K562 (cell line): ENCODE results near the gene TRIP12. TPM values are rescaled to one million over a fixed set of nuclear protein-coding genes. Genes with fewer than 3 reads are reported as not detected.

Source experiments
- ATAC-seq: fragments of 200-7000 bp; cut with Tn5 transposase; 3 replicates; pipeline ENCODE4 v1.9.1; 2020; ENCODE audit warnings: moderate library complexity
- BruUV-seq: library from RNA; stranded (reverse); fragments of 400-500 nt; replicated peaks from 2 replicates; lab custom pipeline; 2021; lab: Mats Ljungman, UMichigan
- CTCF ChIA-PET: fragments of 300-600 bp; formaldehyde crosslinking; extraction: SDS; loops from one replicate; lab custom pipeline; 2021; ENCODE audit warnings: low intra/inter-chr PET ratio; lab: Yijun Ruan, JAX
- POLR2A ChIA-PET: fragments of 300-600, 350-650 bp; sonication (Branson Sonifier 250); formaldehyde crosslinking; extraction: SDS; loops from one replicate; lab custom pipeline; 2021; ENCODE audit warnings: antibody characterized with exemption, inconsistent platforms; lab: Yijun Ruan, JAX
- DNase-seq, 4 experiments: peaks; one replicate each; pipeline versions ENCODE4 v3.0.0 to v3.0.0-alpha.2; 2011 to 2018; ENCODE audit warnings: low spot score in 3 of 4, mixed read lengths in 3 of 4; ENCODE audit errors: extremely low read depth in 1 of 4
- FAIRE-seq: peaks from 2 replicates; lab custom pipeline; 2011; peaks lifted over from hg19 to GRCh38; lab: Jason Lieb, UNC
- H2AFZ ChIP-seq: 2 replicates; pipeline ENCODE4 v1.6.0; 2011; ENCODE audit warnings: low read depth, low read length, control low read depth, inconsistent platforms
- H3K27ac ChIP-seq: fragments of 200-600 bp; 3 replicates; pipeline ENCODE4 v1.8.0; 2011; ENCODE audit warnings: low read depth, mild to moderate bottlenecking, control low read depth, inconsistent platforms, low read length, moderate library complexity, mixed read lengths; ENCODE audit errors: extremely low read depth
- H3K27me3 ChIP-seq, 2 experiments: fragments of 300-600 bp in 1 of 2; 2 replicates in 1 of 2; 3 replicates in 1 of 2; pipeline versions ENCODE4 v1.6.0 to v1.8.0; 2011; ENCODE audit warnings: inconsistent platforms in 2 of 2, low read length in 2 of 2, mild to moderate bottlenecking in 1 of 2, mixed read lengths in 1 of 2, moderate library complexity in 1 of 2; ENCODE audit not compliant: control insufficient read depth in 2 of 2, insufficient read depth in 2 of 2
- H3K36me3 ChIP-seq: fragments of 300-600 bp; 3 replicates; pipeline ENCODE4 v1.8.0; 2011; ENCODE audit warnings: mild to moderate bottlenecking, low read length, inconsistent platforms; ENCODE audit not compliant: control insufficient read depth, insufficient read depth
- H3K4me1 ChIP-seq, 2 experiments: fragments of 200-600 bp in 1 of 2; replicated peaks in 1 of 2; 2 replicates in 1 of 2; 3 replicates in 1 of 2; pipeline versions ENCODE4 v1.5.1 to v1.8.0; 2011; ENCODE audit warnings: inconsistent platforms in 2 of 2, low read length in 2 of 2, mild to moderate bottlenecking in 1 of 2, mixed read lengths in 1 of 2, moderate library complexity in 1 of 2; ENCODE audit not compliant: control insufficient read depth in 2 of 2, insufficient read depth in 2 of 2
- H3K4me2 ChIP-seq: 2 replicates; pipeline ENCODE4 v1.6.1; 2011; ENCODE audit warnings: low read length, control low read depth, inconsistent platforms, mixed read lengths; ENCODE audit not compliant: insufficient read depth
- H3K4me3 ChIP-seq: fragments of 200-600 bp; sonication (generic), shearing (Covaris generic); 2 replicates; pipeline ENCODE4 v1.5.1; 2016; ENCODE audit warnings: control low read depth, inconsistent platforms
- H3K79me2 ChIP-seq: fragments of 200-600 bp; 3 replicates; pipeline ENCODE4 v1.8.0; 2011; ENCODE audit warnings: low read length, inconsistent platforms; ENCODE audit not compliant: control insufficient read depth, insufficient read depth
- H3K9ac ChIP-seq, 2 experiments: 2 replicates each; pipeline versions ENCODE4 v1.6.0 to v1.6.1; 2011; ENCODE audit warnings: low read depth in 2 of 2, low read length in 2 of 2, control low read depth in 1 of 2, inconsistent platforms in 1 of 2, mild to moderate bottlenecking in 1 of 2, mixed read lengths in 1 of 2; ENCODE audit not compliant: insufficient read depth in 1 of 2
- H3K9me1 ChIP-seq: one replicate; pipeline ENCODE4 v1.6.0; 2011; ENCODE audit warnings: inconsistent platforms, mild to moderate bottlenecking, low read length, moderate library complexity; ENCODE audit not compliant: control insufficient read depth, insufficient read depth
- H3K9me3 ChIP-seq: replicated peaks from 2 replicates; pipeline ENCODE4 v1.5.1; 2011; ENCODE audit warnings: low read depth, low read length, inconsistent platforms; ENCODE audit not compliant: control insufficient read depth, insufficient read depth
- H4K20me1 ChIP-seq: replicated peaks from 2 replicates; pipeline ENCODE4 v1.6.1; 2011; ENCODE audit warnings: low read length, inconsistent platforms, mixed read lengths; ENCODE audit not compliant: control insufficient read depth, insufficient read depth
- EGR1 ChIP-seq: fragments of 450-650 bp; conservative IDR thresholded peaks from 2 replicates; pipeline ENCODE4 v1.6.1; 2017; ENCODE audit warnings: mild to moderate bottlenecking
- ESRRA ChIP-seq: fragments of 450-650 bp; IDR thresholded peaks from 2 replicates; pipeline ENCODE4 v1.6.1; 2014; ENCODE audit warnings: low read depth, mild to moderate bottlenecking, moderate library complexity, borderline replicate concordance
- MECOM ChIP-seq: fragments of 250-450 bp; sonication (Bioruptor Pico); IDR thresholded peaks from 2 replicates; pipeline ENCODE4 v1.8.0; 2022; ENCODE audit warnings: inconsistent platforms
- RAD21 ChIP-seq, 2 experiments: fragments of 250-450 bp in 1 of 2; fragments of 450-650 bp in 1 of 2; sonication (Bioruptor Pico) in 1 of 2; formaldehyde crosslinking in 1 of 2; IDR thresholded peaks in 1 of 2; conservative IDR thresholded peaks in 1 of 2; 2 replicates each; pipeline versions ENCODE4 v1.4.0 to v1.8.0; 2020 to 2022; ENCODE audit warnings: mild to moderate bottlenecking in 2 of 2, moderate library complexity in 1 of 2
- YY1 ChIP-seq, 3 experiments: IDR thresholded peaks; 2 replicates each; pipeline ENCODE4 v1.6.1; 2011; ENCODE audit warnings: low read length in 2 of 3, mild to moderate bottlenecking in 2 of 3, moderate library complexity in 2 of 3, borderline replicate concordance in 1 of 3, control low read depth in 1 of 3, low read depth in 1 of 3; ENCODE audit not compliant: insufficient read depth in 3 of 3, insufficient replicate concordance in 2 of 3, control insufficient read depth in 1 of 3, insufficient read length in 1 of 3; ENCODE audit errors: extremely low read depth in 1 of 3
- ZC3H8 ChIP-seq: fragments of 450-650 bp; IDR thresholded peaks from 2 replicates; pipeline ENCODE4 v1.6.1; 2017
- ZNF583 ChIP-seq: fragments of 250-450 bp; sonication (Bioruptor Pico); IDR thresholded peaks from 2 replicates; pipeline ENCODE4 v1.4.0; 2020
- in situ Hi-C: fragments of 300-500 bp; cut with MboI; formaldehyde crosslinking; loops from 4 replicates; pipeline ENCODE4 v1.15.0; 2018; ENCODE audit warnings: inconsistent platforms, mixed read lengths
- intact Hi-C: fragments of 100-400 bp; cut with micrococcal nuclease; formaldehyde crosslinking; loops from 2 replicates; pipeline ENCODE4 v1.14.2; 2022
- polyA plus RNA-seq, 8 experiments: library from polyadenylated mRNA; depleted of rRNA in 4 of 8; stranded (reverse) in 5 of 8; unstranded in 3 of 8; fragments of >200 nt; fragmentation: Nextera tagmentation in 2 of 8; fragmentation: Illumina TruSeq in 1 of 8; extraction: Ambion mirVana in 2 of 8; extraction: Trizol in 1 of 8; gene quantifications; 2 replicates each; pipeline versions ENCODE4 v1.2.1 to v1.2.3, GENCODE V29; 2011 to 2014; ENCODE audit warnings: inconsistent platforms in 1 of 8, missing spikeins in 1 of 8
- total RNA-seq, 7 experiments: library from RNA; depleted of rRNA in 6 of 7; stranded (reverse); fragments of >200 nt in 6 of 7; fragmentation: Illumina TruSeq in 2 of 7; extraction: Trizol in 2 of 7; gene quantifications; 2 replicates each; pipeline versions ENCODE4 v1.2.1 to v1.2.3, GENCODE V29; 2011 to 2021; ENCODE audit warnings: low replicate concordance in 1 of 7
- TF ChIP-seq, protein P1 (sequence below): sonication (generic); IDR thresholded peaks from 2 replicates; pipeline ENCODE4 v1.6.1; 2016
- TF ChIP-seq, protein P2 (sequence below), 3 experiments: IDR thresholded peaks in 2 of 3; conservative IDR thresholded peaks in 1 of 3; 2 replicates each; pipeline ENCODE4 v1.5.1; 2011 to 2012; ENCODE audit warnings: low read length in 3 of 3, mild to moderate bottlenecking in 3 of 3, control low read depth in 2 of 3, improper control_type of control experiment in 1 of 3, inconsistent platforms in 1 of 3, low read depth in 1 of 3, mixed read lengths in 1 of 3, moderate library complexity in 1 of 3; ENCODE audit not compliant: insufficient read depth in 2 of 3

Gene TRIP12
- total and polyA plus RNA-seq, 9 of the 15 experiments (the other 6 are each of a cell fraction or from before 2014, with no cell fraction given) = 15.2 to 131 (median 80.1) TPM

DNA sequence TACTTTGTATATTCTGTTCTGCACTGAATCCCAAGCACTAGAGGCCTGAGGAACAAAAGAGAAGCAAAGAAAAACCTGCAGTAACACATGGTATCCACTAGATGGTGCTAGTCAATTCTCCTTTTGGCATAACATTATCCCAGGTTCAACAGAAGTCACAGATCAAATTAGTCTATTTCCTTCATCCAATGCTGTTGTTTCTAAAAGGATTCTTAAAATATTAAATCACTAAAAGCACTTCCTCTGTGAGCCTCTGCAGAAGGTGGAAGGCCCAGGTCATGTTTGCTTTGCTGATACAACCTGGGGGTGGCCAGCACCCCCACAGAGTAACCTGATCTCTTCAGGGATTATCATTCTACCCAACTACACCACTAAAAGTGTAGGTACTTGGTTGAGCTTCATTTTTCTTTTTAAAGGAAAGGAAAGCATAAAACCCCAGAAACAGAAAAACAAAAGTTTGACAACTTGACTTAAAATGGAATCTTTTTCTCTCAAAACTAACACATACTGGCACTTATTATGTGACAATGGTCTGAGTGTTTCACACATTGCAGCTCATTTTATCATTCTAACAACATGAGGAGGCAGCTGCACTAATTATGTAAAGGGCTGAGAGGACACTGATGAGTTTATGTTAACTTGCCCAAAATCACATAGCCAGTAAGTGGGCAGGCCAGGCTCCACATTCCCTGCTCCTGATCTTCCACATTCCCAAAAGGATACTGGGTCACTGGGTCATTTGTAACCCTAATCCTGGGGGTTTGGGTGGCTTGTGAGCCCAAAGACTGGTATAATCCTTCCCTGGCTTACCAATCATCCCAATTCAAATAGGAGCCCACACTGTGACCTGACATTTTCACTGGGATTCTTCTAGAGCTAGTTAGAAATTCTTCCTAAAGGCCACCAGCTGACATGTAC, 140.7 kb downstream of the TRIP12 start:
- Histone ChIP-seq H3K4me3 (no peak overlapping the region), H3K4me1 (peaks cover 0 to 10% of the 10 kb centered on the region in 2 experiments; a peak in 2 of 5 replicates), H3K9ac (no peak overlapping the region), H3K9me1 (no peaks in the 10 kb centered on the region), H3K27ac (peak overlapping the region; percentile 17; the same call in 1 of the 3 replicates), H3K27me3 (no peaks in the 10 kb centered on the region), H3K9me3 (no peaks in the 10 kb centered on the region), H4K20me1 (peaks cover 11% of the 10 kb centered on the region; the same call in 1 of the 2 replicates), H3K4me2 (no peak overlapping the region), H2AFZ (no peak overlapping the region), H3K36me3 (peaks cover 76% of the 10 kb centered on the region), H3K79me2 (no peaks in the 10 kb centered on the region)
- CTCF ChIA-PET = interaction anchor here (0.6 to 1.0 kb wide), 3 partner anchors 64 to 830 kb away, joined by 3 to 6 read pairs (median 3); no protein-coding TSS in a partner anchor
- DNase-seq (peak; percentile 24 to 41 (median 28)), ATAC-seq (peak; percentile 89), FAIRE-seq (peak; percentile 74)
- in situ Hi-C loops (no loop called here), intact Hi-C loops (loop anchor here (10.0 kb wide), 1 partner anchor 834 kb away; no protein-coding TSS in a partner anchor)
- POLR2A ChIA-PET = interaction anchor here (0.7 kb wide), 1 partner anchor 97 kb away, joined by 3 read pairs; no protein-coding TSS in a partner anchor
- no TSS peak for BruUV-seq
- TF ChIP-seq ESRRA (no peak), ZC3H8 (no peak), RAD21 (CRISPR knock-in tag; conservative IDR thresholded peaks at IDR 0.05 in 1 of 2, IDR thresholded peaks at IDR 0.05 in 1 of 2) (peak in 1 of 2 experiments; percentile 47; a peak in 2 of 4 replicates), YY1 (IDR thresholded peaks at IDR 0.05; ENCODE audit: borderline replicate concordance in 1 of 3, control insufficient read depth in 1 of 3, extremely low read depth in 1 of 3, insufficient read depth in 3 of 3, insufficient read length in 1 of 3, insufficient replicate concordance in 2 of 3, low read depth in 1 of 3, low read length in 2 of 3) (no peak), MECOM (CRISPR knock-in tag) (no peak), ZNF583 (no peak), EGR1 (0 out of 2 replicates have a peak, but pooled peaks have one; percentile 22)
- TF ChIP-seq, protein P1, sequence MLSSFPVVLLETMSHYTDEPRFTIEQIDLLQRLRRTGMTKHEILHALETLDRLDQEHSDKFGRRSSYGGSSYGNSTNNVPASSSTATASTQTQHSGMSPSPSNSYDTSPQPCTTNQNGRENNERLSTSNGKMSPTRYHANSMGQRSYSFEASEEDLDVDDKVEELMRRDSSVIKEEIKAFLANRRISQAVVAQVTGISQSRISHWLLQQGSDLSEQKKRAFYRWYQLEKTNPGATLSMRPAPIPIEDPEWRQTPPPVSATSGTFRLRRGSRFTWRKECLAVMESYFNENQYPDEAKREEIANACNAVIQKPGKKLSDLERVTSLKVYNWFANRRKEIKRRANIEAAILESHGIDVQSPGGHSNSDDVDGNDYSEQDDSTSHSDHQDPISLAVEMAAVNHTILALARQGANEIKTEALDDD = 0 out of 2 replicates have a peak, but pooled peaks have one; percentile 31
- TF ChIP-seq, protein P2, sequence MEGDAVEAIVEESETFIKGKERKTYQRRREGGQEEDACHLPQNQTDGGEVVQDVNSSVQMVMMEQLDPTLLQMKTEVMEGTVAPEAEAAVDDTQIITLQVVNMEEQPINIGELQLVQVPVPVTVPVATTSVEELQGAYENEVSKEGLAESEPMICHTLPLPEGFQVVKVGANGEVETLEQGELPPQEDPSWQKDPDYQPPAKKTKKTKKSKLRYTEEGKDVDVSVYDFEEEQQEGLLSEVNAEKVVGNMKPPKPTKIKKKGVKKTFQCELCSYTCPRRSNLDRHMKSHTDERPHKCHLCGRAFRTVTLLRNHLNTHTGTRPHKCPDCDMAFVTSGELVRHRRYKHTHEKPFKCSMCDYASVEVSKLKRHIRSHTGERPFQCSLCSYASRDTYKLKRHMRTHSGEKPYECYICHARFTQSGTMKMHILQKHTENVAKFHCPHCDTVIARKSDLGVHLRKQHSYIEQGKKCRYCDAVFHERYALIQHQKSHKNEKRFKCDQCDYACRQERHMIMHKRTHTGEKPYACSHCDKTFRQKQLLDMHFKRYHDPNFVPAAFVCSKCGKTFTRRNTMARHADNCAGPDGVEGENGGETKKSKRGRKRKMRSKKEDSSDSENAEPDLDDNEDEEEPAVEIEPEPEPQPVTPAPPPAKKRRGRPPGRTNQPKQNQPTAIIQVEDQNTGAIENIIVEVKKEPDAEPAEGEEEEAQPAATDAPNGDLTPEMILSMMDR (IDR thresholded peaks at IDR 0.05 in 2 of 3, conservative IDR thresholded peaks at IDR 0.05 in 1 of 3; ENCODE audit: insufficient read depth in 2 of 3, low read depth in 1 of 3, low read length in 3 of 3) = peak; percentile 28 to 65 (median 57); a peak in 5 of 6 replicates
